HG02571 (cell line): Measurements from ENCODE around the gene ASB16.

Experiments
- ATAC-seq: cut with Tn5 transposase; IDR thresholded peaks from one replicate; pipeline ENCODE4 v1.9.1; 2021; ENCODE audit warnings: mild to moderate bottlenecking, moderate library complexity; ENCODE audit not compliant: unreplicated experiment

ASB16 gene

GRCh38 chr17:44188576-44189403 is 18.3 kb downstream of the ASB16 start:
- no peak for ATAC-seq

DNA sequence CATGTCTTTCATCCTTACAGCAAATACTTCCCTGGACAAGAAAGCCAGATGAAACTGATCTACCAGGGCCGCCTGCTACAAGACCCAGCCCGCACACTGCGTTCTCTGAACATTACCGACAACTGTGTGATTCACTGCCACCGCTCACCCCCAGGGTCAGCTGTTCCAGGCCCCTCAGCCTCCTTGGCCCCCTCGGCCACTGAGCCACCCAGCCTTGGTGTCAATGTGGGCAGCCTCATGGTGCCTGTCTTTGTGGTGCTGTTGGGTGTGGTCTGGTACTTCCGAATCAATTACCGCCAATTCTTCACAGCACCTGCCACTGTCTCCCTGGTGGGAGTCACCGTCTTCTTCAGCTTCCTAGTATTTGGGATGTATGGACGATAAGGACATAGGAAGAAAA is 20.0 kb downstream of the ASB16 start:
- no peak for ATAC-seq

GRCh38 chr17:44191369-44191768 is 20.9 kb downstream of the ASB16 start:
- ATAC-seq: no peak

DNA sequence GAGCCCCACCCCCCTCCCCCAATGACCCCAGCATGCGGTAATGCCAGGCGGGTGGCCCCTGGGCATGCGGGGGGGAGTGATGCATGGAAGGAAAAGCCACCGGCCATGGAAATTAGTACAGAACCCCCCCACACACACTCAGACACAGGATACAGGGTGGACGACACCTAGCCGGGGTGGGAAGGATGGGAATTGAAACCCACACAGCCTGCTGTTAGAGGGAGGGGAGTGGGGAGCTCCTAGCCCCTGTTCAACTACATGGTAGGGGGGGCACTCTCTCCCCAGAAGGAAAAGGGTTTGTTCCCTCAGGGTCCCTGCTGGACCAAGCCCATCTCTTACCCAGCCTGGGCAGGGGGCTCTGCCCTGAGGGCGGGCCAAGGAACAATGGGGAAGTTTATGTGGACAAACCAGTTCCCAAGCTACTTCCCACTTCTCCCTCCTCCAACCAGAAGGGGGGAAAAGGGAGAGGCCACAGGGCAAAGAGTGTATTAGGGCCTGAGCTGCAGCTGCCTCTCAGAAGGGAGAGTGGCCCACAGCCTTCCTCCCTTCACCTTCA is 21.5 kb downstream of the ASB16 start:
- ATAC-seq: no peak

GRCh38 chr17:44192750-44193149 is 22.2 kb downstream of the ASB16 start:
- ATAC-seq: no peak

DNA sequence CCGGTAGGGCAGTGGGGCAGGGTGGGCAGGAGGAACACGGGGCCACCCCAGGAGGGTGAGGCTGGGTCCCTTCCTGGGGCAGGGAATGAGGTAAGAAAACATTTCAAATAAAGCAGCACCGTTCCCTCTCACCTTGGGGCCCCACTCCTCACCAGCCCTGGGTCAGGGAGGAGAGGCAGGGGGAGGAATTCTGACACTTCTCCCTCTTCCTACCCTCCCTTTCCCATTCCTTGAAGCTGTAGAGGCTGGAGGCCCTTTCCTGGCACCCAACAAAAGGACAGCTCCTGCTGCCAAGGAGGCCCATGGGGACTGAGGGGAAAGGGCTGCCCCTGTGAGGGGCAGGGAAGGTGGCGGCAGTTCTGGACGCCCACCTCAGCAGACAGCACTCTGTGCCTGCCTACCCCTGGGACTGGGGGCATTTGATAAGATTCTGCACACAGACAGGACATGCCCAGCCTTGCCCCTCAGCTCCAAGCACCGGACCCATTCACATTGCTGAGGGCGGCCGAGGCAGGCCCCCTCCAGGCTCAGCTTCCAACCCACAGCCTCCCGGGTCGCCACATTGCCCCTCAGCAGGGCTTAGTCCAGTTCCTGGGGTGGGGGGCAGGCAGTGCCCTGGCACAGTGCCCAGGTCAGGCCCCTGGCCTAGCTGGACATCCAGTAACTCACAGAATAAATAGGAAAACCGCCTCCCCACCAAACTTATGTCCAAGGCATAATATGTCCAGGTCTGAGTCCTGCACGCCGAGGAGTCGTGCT is 23.0 kb downstream of the ASB16 start:
- no peak for ATAC-seq

DNA sequence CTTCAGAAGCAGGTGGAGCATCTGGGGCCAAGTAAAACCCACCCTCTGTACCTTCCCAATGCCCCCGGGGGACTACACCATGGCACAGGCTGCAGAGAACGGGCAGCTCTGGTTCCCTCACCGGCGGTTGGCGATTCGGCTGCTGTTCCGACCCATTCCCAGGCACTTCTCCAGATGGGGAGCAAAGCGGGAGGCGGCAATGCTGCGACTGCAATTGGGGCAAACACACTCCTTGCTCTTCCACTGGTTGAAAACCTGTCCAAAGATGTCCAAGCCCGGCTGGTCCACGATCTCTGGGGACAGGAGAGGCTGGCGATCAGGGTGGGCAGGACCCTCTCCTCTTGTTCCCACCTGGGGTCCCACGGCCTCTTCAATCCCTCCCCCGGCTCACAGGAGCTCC is 26.6 kb downstream of the ASB16 start:
- ATAC-seq: no peak

GRCh38 chr17:44197980-44198720 is 27.6 kb downstream of the ASB16 start:
- no peak for ATAC-seq

DNA sequence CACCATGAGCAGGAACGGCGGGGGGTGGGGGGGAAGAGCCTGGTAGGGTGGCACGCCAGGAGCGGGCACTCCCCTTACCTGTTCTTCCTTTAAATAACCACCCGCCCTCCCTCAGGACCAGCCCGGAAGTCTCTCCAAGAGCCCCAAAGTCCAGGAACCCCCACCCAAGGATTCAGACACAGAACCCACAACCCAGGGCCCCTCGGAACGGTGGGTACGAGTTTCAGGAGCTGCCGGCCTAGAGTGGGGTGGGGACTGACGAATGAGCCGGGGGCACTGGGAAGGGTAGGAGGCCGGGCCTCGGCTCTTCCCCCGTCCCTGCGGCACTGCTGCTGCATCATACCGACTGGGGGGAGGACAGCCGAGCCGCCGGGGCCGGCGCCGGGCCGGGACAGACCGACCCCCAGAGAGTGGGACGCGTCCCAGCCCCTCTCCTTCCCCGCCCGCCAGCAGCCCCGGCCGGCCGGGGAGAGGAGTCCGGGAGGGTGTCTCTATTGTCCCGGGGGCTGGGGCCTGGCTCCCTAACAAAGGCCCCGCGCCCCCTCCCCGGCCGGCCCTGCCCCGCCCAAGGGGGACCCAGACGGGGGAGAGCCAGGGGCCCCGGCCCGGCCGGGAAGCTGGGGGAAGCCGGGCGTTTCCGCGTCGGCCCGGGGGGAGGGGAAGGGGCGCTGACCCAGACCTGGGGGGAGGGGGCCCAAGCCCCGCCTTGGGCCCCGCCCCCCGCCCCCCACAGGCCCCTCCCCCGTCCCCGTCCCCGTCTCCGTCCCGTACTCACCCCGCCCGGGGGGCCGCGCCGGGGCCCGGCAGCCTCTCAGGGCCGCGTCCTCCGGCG is 28.4 kb downstream of the ASB16 start:
- ATAC-seq: peak; percentile 9

DNA sequence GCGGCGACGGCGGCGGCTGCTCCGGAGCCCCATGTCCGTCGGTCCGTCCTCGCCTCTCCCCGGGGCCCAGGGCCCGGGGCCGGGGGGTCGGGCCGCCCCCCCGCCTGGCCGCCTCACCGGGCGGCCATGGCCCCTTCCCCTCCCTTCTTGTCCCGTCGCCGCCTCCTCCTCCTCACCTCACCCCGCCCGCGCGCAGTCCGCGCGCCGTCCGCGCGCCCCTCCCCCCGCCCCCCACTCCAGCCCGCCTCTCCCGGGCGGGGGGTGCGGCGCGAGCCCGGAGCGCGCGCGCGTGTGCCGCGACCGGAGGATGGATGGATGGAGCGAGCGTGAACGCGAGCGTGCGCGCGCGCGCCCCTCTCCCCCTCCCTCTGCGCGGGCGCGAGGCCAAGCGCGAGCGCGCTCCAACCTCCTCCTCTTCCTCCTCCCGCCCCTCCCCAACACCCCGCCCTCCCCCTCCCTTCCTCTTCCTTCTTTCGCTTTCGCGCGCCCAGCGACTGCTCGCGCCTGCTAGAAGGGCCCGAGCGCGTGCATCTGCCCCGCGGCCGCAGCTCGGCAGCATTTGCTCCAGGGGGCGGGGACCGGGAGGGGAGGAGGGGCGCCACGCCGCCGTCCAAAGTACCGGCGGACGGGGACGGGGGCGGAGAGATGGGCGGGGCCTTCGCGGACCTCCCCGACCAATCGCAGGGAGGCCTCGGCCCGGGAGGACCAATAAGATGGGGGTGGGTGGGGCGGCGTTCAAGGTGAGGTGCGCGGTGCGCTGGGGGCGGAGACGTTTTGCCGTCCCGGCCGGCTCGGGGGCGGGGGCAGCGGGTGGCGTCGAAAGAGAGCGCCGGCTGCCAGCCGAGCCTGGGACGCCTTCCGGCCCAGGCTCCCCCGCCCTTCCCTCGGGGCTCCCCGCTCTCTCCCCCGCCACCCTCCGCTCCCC is 29.3 kb downstream of the ASB16 start, which contains the start of gene ATXN7L3:
TSS of gene ATXN7L3 (minus strand) at position 332 of the 925 bp plus-strand sequence. CDS start 1,814 bp downstream, outside the sequence.
- ATAC-seq: peak; percentile 57

DNA sequence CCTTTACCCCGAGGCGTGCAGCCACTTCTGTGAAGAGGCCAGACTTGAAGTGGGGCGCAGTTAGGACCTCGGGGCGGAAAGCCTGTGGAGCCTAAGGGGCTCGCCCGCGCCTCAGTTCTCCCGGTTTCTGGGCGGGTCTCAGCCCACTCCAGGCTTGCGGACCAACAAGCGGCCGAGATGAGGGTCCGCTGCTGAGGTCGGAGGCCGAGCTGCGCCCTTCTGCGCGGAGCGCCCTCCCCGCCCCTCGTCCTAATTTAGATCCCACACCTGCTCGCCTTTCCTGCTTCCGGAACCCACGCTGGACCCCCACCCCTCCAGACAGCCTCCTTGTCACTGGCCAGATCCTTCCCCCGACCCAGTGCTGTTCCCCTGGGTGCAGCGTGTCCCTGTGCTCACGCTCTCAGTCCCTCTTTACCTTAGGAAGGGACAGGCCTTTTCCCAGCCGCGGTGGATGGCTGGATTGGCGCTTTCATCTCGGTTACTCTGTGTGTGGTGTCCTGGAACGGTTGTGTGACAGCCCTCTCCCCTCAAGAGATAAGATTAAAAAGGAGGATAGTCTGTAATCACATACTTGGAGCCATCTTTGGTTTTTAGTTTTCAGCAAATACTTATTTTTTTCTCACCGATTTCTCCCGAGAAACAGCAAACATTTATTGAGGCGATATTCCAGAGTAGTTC is 30.1 kb downstream of the ASB16 start:
- ATAC-seq: no peak

DNA sequence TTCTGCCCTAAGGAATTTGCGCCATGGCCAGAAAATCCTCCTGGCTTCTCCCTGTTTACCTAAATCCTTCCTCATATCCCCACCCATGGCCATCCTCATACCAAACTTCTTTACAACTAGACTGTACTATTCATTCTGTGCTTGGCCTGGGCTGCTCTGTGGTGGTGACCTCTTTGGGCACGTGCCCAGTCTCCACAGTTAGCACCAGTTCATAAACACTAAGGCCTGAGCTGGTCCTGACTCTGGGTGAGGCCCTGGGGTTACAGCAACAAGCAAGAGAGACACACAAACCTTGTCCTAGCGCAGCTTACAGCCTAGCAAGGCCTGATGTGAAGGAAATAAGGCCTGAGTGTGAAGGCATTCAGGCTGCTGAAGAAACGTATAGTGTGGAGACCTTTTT is 32.3 kb downstream of the ASB16 start:
- no peak for ATAC-seq

- ATAC-seq: no peak
Observed at GRCh38 chr17:44203731-44204440, 33.4 kb downstream of the ASB16 start.

GRCh38 chr17:44204441-44204882 is 34.0 kb downstream of the ASB16 start:
- no peak for ATAC-seq

GRCh38 chr17:44205962-44206824 is 35.7 kb downstream of the ASB16 start:
- no peak for ATAC-seq

DNA sequence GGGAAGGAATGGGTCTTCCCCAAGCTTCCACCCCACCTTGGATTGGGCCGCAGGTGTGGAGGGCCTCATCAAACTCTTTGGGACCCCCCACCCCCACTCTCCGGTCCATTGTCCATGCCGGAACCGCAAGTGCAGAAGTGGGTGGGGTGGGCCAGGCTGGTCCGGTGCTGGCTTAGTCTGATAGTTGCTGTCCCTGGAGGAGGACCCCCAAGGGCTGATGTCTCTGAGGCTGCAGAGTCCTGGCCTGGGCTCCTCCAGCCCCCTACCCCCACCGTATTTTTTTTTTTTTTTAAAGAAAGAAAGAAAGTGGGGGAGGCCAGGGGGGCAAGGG is 36.3 kb downstream of the ASB16 start:
- no peak for ATAC-seq

DNA sequence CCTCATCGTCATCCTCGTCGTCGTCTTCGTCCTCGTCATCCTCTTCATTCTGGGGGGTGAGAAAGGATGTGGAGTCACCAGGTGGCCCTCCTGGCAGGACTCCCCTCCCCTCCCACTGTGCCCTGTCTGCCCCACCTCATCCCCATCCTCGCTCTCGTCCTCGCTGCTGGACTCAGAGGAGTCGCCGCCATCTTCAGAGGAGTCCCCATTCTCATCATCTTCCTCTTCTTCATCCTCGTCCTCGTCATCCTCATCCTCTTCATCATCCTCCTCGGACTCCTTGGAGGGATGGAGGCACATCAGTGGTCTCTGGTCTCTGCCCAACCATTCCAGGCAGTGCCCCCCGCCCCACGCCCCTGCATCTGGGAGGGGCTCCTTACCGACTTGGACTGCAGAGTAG is 36.8 kb downstream of the ASB16 start:
- no peak for ATAC-seq
